GM21825 (cell line): Measurements from ENCODE around the gene CNTNAP5.

Experiments
- ATAC-seq: cut with Tn5 transposase; IDR thresholded peaks from one replicate; pipeline ENCODE4 v1.9.1; 2021; ENCODE audit warnings: mild to moderate bottlenecking, moderate library complexity; ENCODE audit not compliant: unreplicated experiment

CNTNAP5 gene

GRCh38 chr2:124589971-124590370 lies 564.9 kb downstream of the CNTNAP5 start:
- ATAC-seq = no peak

- no peak for ATAC-seq
Observed at GRCh38 chr2:124602759-124603158, 577.7 kb downstream of the CNTNAP5 start.

GRCh38 chr2:124604940-124605339 lies 579.9 kb downstream of the CNTNAP5 start:
- no peak for ATAC-seq

GRCh38 chr2:124607679-124608078 lies 582.6 kb downstream of the CNTNAP5 start:
- no peak for ATAC-seq

GRCh38 chr2:124609667-124610066 lies 584.6 kb downstream of the CNTNAP5 start:
- ATAC-seq = no peak

- ATAC-seq = no peak
Observed at GRCh38 chr2:124610141-124610540, 585.1 kb downstream of the CNTNAP5 start.

- ATAC-seq = no peak
Observed at GRCh38 chr2:124610866-124611265, 585.8 kb downstream of the CNTNAP5 start.

GRCh38 chr2:124623560-124623959 lies 598.5 kb downstream of the CNTNAP5 start:
- ATAC-seq = no peak

GRCh38 chr2:124625561-124625960 lies 600.5 kb downstream of the CNTNAP5 start:
- ATAC-seq = no peak

GRCh38 chr2:124626993-124627392 lies 601.9 kb downstream of the CNTNAP5 start:
- no peak for ATAC-seq

- ATAC-seq = no peak
Observed at GRCh38 chr2:124633812-124634211, 608.7 kb downstream of the CNTNAP5 start.

- no peak for ATAC-seq
Observed at GRCh38 chr2:124639524-124639923, 614.4 kb downstream of the CNTNAP5 start.

- no peak for ATAC-seq
Observed at GRCh38 chr2:124640221-124640750, 615.2 kb downstream of the CNTNAP5 start.

- ATAC-seq = no peak
Observed at GRCh38 chr2:124646166-124646815, 621.2 kb downstream of the CNTNAP5 start.

GRCh38 chr2:124647245-124647644 lies 622.2 kb downstream of the CNTNAP5 start:
- no peak for ATAC-seq

GRCh38 chr2:124647663-124648062 lies 622.6 kb downstream of the CNTNAP5 start:
- no peak for ATAC-seq

- ATAC-seq = no peak
Observed at GRCh38 chr2:124649001-124649400, 623.9 kb downstream of the CNTNAP5 start.

GRCh38 chr2:124652099-124652498 lies 627.0 kb downstream of the CNTNAP5 start:
- no peak for ATAC-seq

- ATAC-seq = no peak
Observed at GRCh38 chr2:124658373-124658772, 633.3 kb downstream of the CNTNAP5 start.

- no peak for ATAC-seq
Observed at GRCh38 chr2:124661558-124661957, 636.5 kb downstream of the CNTNAP5 start.

GRCh38 chr2:124662946-124663644 lies 638.0 kb downstream of the CNTNAP5 start:
- ATAC-seq = no peak

- no peak for ATAC-seq
Observed at GRCh38 chr2:124663645-124663997, 638.5 kb downstream of the CNTNAP5 start.
